NCI-H446 treated with DMSO at 0.1 percent for 48 hours (cell line): ENCODE measurements around the gene SUZ12.
"Not testable (repeated sequence)": the region's sequence is repeated elsewhere in the genome, so short reads cannot be mapped to it uniquely, and the experiment has no call there.

ENCODE experiments used
- DNase-seq: peaks from one replicate; lab custom pipeline; 2025; lab: John Stamatoyannopoulos, UW

Gene SUZ12

GRCh38 chr17:32041306-32041875 lies 104.6 kb downstream of the SUZ12 start:
- DNase-seq = not testable (repeated sequence)

GRCh38 chr17:32042266-32042665 lies 105.5 kb downstream of the SUZ12 start:
- DNase-seq = not testable (repeated sequence)

- not testable (repeated sequence) for DNase-seq
Observed at GRCh38 chr17:32045611-32046010, 108.8 kb downstream of the SUZ12 start.

- not testable (repeated sequence) for DNase-seq
Observed at GRCh38 chr17:32047663-32048062, 110.9 kb downstream of the SUZ12 start.
